HCT116 (cell line): ENCODE data around the gene GALNT7. TPM values are rescaled to one million over a fixed set of nuclear protein-coding genes. Genes with fewer than 3 reads are reported as not detected.

Experiments
- ATAC-seq: fragments of 200-7000 bp; cut with Tn5 transposase; 2 replicates; pipeline ENCODE4 v1.9.1; 2020; ENCODE audit warnings: mild to moderate bottlenecking, moderate library complexity
- BruUV-seq: library from RNA; stranded (reverse); fragments of 400-500 nt; replicated peaks from 2 replicates; lab custom pipeline; 2021; lab: Mats Ljungman, UMichigan
- CTCF ChIA-PET: fragments of 300-600 bp; sonication (Branson Sonifier 250); formaldehyde crosslinking; loops from one replicate; lab custom pipeline; 2021; ENCODE audit warnings: antibody characterized with exemption; lab: Charles Lee
- POLR2A ChIA-PET: fragments of 300-600, 350-600 bp; sonication (Branson Sonifier 250); formaldehyde crosslinking; loops from one replicate; lab custom pipeline; 2021; ENCODE audit warnings: antibody characterized with exemption; lab: Charles Lee
- RAD21 ChIA-PET, 2 experiments: fragments of 300-600 bp; sonication (Branson Sonifier 250); formaldehyde crosslinking; loops; one replicate each; lab custom pipeline; 2023; ENCODE audit warnings: low total read pairs in 2 of 2; ENCODE audit not compliant: uncharacterized antibody in 2 of 2, unreplicated experiment in 2 of 2, low non-redundant PET in 1 of 2; lab: Charles Lee
- DNase-seq: peaks from one replicate; pipeline ENCODE4 v3.0.0-alpha.2; 2010; ENCODE audit warnings: low read depth, low spot score
- H2AFZ ChIP-seq: fragments of 200-600 bp; shearing (Covaris generic), sonication (generic); 2 replicates; pipeline ENCODE4 v1.6.1; 2017; ENCODE audit warnings: low read depth, mixed run types, mixed read lengths, antibody characterized with exemption, low read length; ENCODE audit not compliant: poor library complexity, severe bottlenecking
- H3K27ac ChIP-seq: 2 replicates; pipeline ENCODE4 v1.5.1; 2012; ENCODE audit warnings: low read depth, low read length
- H3K27me3 ChIP-seq: fragments of 200-600 bp; sonication (generic); 2 replicates; pipeline ENCODE4 v1.6.1; 2016; ENCODE audit warnings: mixed run types, low read length, mixed read lengths; ENCODE audit not compliant: insufficient read depth
- H3K36me3 ChIP-seq, 2 experiments: fragments of 200-500 bp in 1 of 2; fragments of 200-600 bp in 1 of 2; sonication (Bioruptor generic) in 1 of 2; sonication (generic) in 1 of 2; 2 replicates each; pipeline versions ENCODE4 v1.5.1 to v1.6.1; 2014 to 2016; ENCODE audit warnings: low read length in 2 of 2, inconsistent platforms in 1 of 2, mixed read lengths in 1 of 2, mixed run types in 1 of 2; ENCODE audit not compliant: insufficient read depth in 2 of 2, control insufficient read depth in 1 of 2
- H3K4me1 ChIP-seq, 2 experiments: fragments of 200-600 bp in 1 of 2; sonication (generic) in 1 of 2; 2 replicates each; pipeline versions ENCODE4 v1.5.1 to v1.6.1; 2012 to 2017; ENCODE audit warnings: low read length in 2 of 2, inconsistent platforms in 1 of 2, mild to moderate bottlenecking in 1 of 2, mixed read lengths in 1 of 2, mixed run types in 1 of 2, moderate library complexity in 1 of 2; ENCODE audit not compliant: insufficient read depth in 2 of 2, control insufficient read depth in 1 of 2
- H3K4me2 ChIP-seq: fragments of 200-600 bp; sonication (generic); 2 replicates; pipeline ENCODE4 v1.6.1; 2017; ENCODE audit warnings: mixed run types, low read length, mixed read lengths
- H3K4me3 ChIP-seq, 2 experiments: fragments of 200-600 bp in 1 of 2; sonication (generic) in 1 of 2; replicated peaks in 1 of 2; 2 replicates each; pipeline ENCODE4 v1.5.1; 2011 to 2016; ENCODE audit warnings: low read length in 2 of 2, control low read depth in 1 of 2, low read depth in 1 of 2, mild to moderate bottlenecking in 1 of 2, mixed read lengths in 1 of 2, mixed run types in 1 of 2
- H3K79me2 ChIP-seq: fragments of 200-600 bp; sonication (generic); 2 replicates; pipeline ENCODE4 v1.6.1; 2017; ENCODE audit warnings: mild to moderate bottlenecking, mixed run types, low read length, moderate library complexity, mixed read lengths; ENCODE audit not compliant: insufficient read depth
- H3K9ac ChIP-seq: fragments of 200-600 bp; sonication (generic); 2 replicates; pipeline ENCODE4 v1.6.1; 2016; ENCODE audit warnings: low read length, mixed read lengths
- H3K9me2 ChIP-seq: fragments of 200-600 bp; sonication (generic), shearing (Covaris generic); 2 replicates; pipeline ENCODE4 v1.6.1; 2017; ENCODE audit warnings: mixed run types, mild to moderate bottlenecking, moderate library complexity; ENCODE audit not compliant: insufficient read depth
- H3K9me3 ChIP-seq, 2 experiments: fragments of 200-500 bp in 1 of 2; fragments of 200-600 bp in 1 of 2; sonication (Bioruptor generic) in 1 of 2; sonication (generic) in 1 of 2; 2 replicates each; pipeline ENCODE4 v1.6.1; 2014 to 2017; ENCODE audit warnings: low read length in 2 of 2, mixed read lengths in 2 of 2, inconsistent platforms in 1 of 2, low read depth in 1 of 2, mild to moderate bottlenecking in 1 of 2, mixed run types in 1 of 2, moderate library complexity in 1 of 2; ENCODE audit not compliant: control insufficient read depth in 1 of 2, insufficient read depth in 1 of 2
- H4K20me1 ChIP-seq: fragments of 200-600 bp; sonication (generic), shearing (Covaris generic); 2 replicates; pipeline ENCODE4 v1.6.1; 2017; ENCODE audit warnings: mixed run types, mild to moderate bottlenecking, moderate library complexity; ENCODE audit not compliant: insufficient read depth
- ATF3 ChIP-seq: IDR thresholded peaks from 2 replicates; pipeline ENCODE4 v1.6.1; 2012
- CEBPB ChIP-seq: IDR thresholded peaks from 2 replicates; pipeline ENCODE4 v1.6.1; 2012; ENCODE audit warnings: low read depth
- EZH2 ChIP-seq: fragments of 200-600 bp; sonication (generic); IDR thresholded peaks from 2 replicates; pipeline ENCODE4 v1.6.1; 2017; ENCODE audit warnings: antibody characterized with exemption, mixed run types
- EZH2phosphoT487 ChIP-seq: fragments of 200-600 bp; IDR thresholded peaks from 2 replicates; pipeline ENCODE4 v1.6.1; 2018; ENCODE audit warnings: antibody characterized with exemption, borderline replicate concordance
- POLR2A ChIP-seq: IDR thresholded peaks from 2 replicates; pipeline ENCODE4 v1.7.0; 2011; ENCODE audit warnings: borderline replicate concordance; ENCODE audit not compliant: insufficient read depth, insufficient read length; ENCODE audit errors: extremely low read depth
- RAD21 ChIP-seq: IDR thresholded peaks from 2 replicates; pipeline ENCODE4 v1.6.1; 2012; ENCODE audit warnings: low read depth, mild to moderate bottlenecking
- SIN3A ChIP-seq: IDR thresholded peaks from 2 replicates; pipeline ENCODE4 v1.6.1; 2012; ENCODE audit warnings: low read depth
- ZFX ChIP-seq: fragments of 450-650 bp; IDR thresholded peaks from 2 replicates; pipeline ENCODE4 v1.6.1; 2017
- ZNF274 ChIP-seq: fragments of 200-500 bp; sonication (Bioruptor generic); IDR thresholded peaks from 2 replicates; pipeline ENCODE4 v1.6.1; 2014; ENCODE audit warnings: mild to moderate bottlenecking, low read depth, low read length, inconsistent platforms
- intact Hi-C: fragments of 100-400 bp; cut with micrococcal nuclease; formaldehyde crosslinking; loops from 2 replicates; pipeline ENCODE4 v1.10.0; 2022
- total RNA-seq: library from RNA; stranded (reverse); gene quantifications from one replicate; pipeline ENCODE4 v1.2.1, GENCODE V29; 2021; ENCODE audit not compliant: unreplicated experiment

Gene GALNT7
- total RNA-seq, 1 experiment from 2014 or later, result 21.3 TPM

- BruUV-seq, result no TSS peak
- ChIA-PET CTCF (no interaction called here), RAD21 (no interaction called here), POLR2A (no interaction called here)
- H3K9me2 ChIP-seq, result no peaks in the 10 kb centered on the region
- peaks cover 11% of the 10 kb centered on the region; the same call in 1 of the 2 replicates for H4K20me1 ChIP-seq
- ATAC-seq, result no peak
- DNase-seq, result no peak
- no peaks in the 10 kb centered on the region for H3K36me3 ChIP-seq
- no peaks in the 10 kb centered on the region; the same call in 1 of the 2 replicates for H3K27me3 ChIP-seq
- no peak overlapping the region for H3K4me3 ChIP-seq
- intact Hi-C loops, result no loop called here
- peaks cover 5 to 22% of the 10 kb centered on the region in 2 experiments for H3K4me1 ChIP-seq
- H3K9ac ChIP-seq, result no peak overlapping the region
- no peak overlapping the region for H2AFZ ChIP-seq
- no peak overlapping the region for H3K27ac ChIP-seq
- no peak overlapping the region for H3K4me2 ChIP-seq
- TF ChIP-seq RAD21 (no peak), ATF3 (no peak), CEBPB (no peak), ZNF274 (no peak), ZFX (no peak), SIN3A (no peak), EZH2 (no peak)
- no peaks in the 10 kb centered on the region for H3K9me3 ChIP-seq
- peaks cover 7% of the 10 kb centered on the region; the same call in 1 of the 2 replicates for H3K79me2 ChIP-seq
Measured at GRCh38 chr4:173246719-173247118, 78.1 kb downstream of the GALNT7 start.

- no peaks in the 10 kb centered on the region; the same call in 1 of the 2 replicates for H3K27me3 ChIP-seq
- no peaks in the 10 kb centered on the region for H3K9me3 ChIP-seq
- H3K36me3 ChIP-seq, result no peaks in the 10 kb centered on the region
- H3K9me2 ChIP-seq, result no peaks in the 10 kb centered on the region
- intact Hi-C loops, result no loop called here
- no peak overlapping the region for H3K27ac ChIP-seq
- H2AFZ ChIP-seq, result no peak overlapping the region
- no peak overlapping the region for H3K4me2 ChIP-seq
- no TSS peak for BruUV-seq
- no peak overlapping the region for H3K4me3 ChIP-seq
- H4K20me1 ChIP-seq, result peaks cover 11% of the 10 kb centered on the region; the same call in 1 of the 2 replicates
- H3K4me1 ChIP-seq, result peaks cover 9 to 27% of the 10 kb centered on the region in 2 experiments
- ChIA-PET RAD21 (no interaction called here), POLR2A (no interaction called here), CTCF (no interaction called here)
- no peak for ATAC-seq
- peaks cover 7% of the 10 kb centered on the region; the same call in 1 of the 2 replicates for H3K79me2 ChIP-seq
- TF ChIP-seq EZH2phosphoT487 (no peak), POLR2A (no peak)
- no peak for DNase-seq
- H3K9ac ChIP-seq, result no peak overlapping the region
Measured at GRCh38 chr4:173247321-173247720, 78.7 kb downstream of the GALNT7 start.
